ENCODE results near the gene ZC3H7B. TPM values are rescaled to one million over a fixed set of nuclear protein-coding genes. Genes with fewer than 3 reads are reported as not detected.

ZC3H7B gene
- total RNA-seq, 2 donors from 2014 or later: 41.2 to 41.7 TPM

- no peaks in the 10 kb centered on the region for H3K9me3 ChIP-seq
- ATAC-seq (ENCODE audit: insufficient number of reproducible peaks, low FRiP score, low read depth) (no peak), DNase-seq (ENCODE audit: low spot score) (no peak)
- no peak overlapping the region for H3K4me3 ChIP-seq
- no peaks in the 10 kb centered on the region for H3K27me3 ChIP-seq (replicated peaks; ENCODE audit: insufficient read depth)
- H3K27ac ChIP-seq: no peak overlapping the region
- TF ChIP-seq, protein P1, sequence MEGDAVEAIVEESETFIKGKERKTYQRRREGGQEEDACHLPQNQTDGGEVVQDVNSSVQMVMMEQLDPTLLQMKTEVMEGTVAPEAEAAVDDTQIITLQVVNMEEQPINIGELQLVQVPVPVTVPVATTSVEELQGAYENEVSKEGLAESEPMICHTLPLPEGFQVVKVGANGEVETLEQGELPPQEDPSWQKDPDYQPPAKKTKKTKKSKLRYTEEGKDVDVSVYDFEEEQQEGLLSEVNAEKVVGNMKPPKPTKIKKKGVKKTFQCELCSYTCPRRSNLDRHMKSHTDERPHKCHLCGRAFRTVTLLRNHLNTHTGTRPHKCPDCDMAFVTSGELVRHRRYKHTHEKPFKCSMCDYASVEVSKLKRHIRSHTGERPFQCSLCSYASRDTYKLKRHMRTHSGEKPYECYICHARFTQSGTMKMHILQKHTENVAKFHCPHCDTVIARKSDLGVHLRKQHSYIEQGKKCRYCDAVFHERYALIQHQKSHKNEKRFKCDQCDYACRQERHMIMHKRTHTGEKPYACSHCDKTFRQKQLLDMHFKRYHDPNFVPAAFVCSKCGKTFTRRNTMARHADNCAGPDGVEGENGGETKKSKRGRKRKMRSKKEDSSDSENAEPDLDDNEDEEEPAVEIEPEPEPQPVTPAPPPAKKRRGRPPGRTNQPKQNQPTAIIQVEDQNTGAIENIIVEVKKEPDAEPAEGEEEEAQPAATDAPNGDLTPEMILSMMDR (IDR thresholded peaks at IDR 0.05): no peak
- peaks cover 61% of the 10 kb centered on the region for H3K36me3 ChIP-seq
- H3K4me1 ChIP-seq (ENCODE audit: control insufficient read depth in 1 of 2, low read depth in 2 of 2): no peaks in the 10 kb centered on the region
These were observed 25.8 kb downstream of the ZC3H7B start for GRCh38 chr22:41327124-41327523.

- no peak overlapping the region for H3K4me3 ChIP-seq
- no peaks in the 10 kb centered on the region for H3K27me3 ChIP-seq (replicated peaks; ENCODE audit: insufficient read depth)
- TF ChIP-seq, protein P1 (IDR thresholded peaks at IDR 0.05): no peak
- H3K36me3 ChIP-seq: peaks cover 68% of the 10 kb centered on the region
- no peak for ATAC-seq (ENCODE audit: insufficient number of reproducible peaks, low FRiP score, low read depth)
- no peaks in the 10 kb centered on the region for H3K9me3 ChIP-seq
- DNase-seq (ENCODE audit: low spot score): no peak
- H3K4me1 ChIP-seq (ENCODE audit: control insufficient read depth in 1 of 2, low read depth in 2 of 2): no peaks in the 10 kb centered on the region
- H3K27ac ChIP-seq: no peak overlapping the region
These were observed 28.8 kb downstream of the ZC3H7B start for GRCh38 chr22:41330169-41330568.

GRCh38 chr22:41332217-41332939, 31.1 kb downstream of the ZC3H7B start:
- peaks cover 52% of the 10 kb centered on the region for H3K36me3 ChIP-seq
- no peak for ATAC-seq (ENCODE audit: insufficient number of reproducible peaks, low FRiP score, low read depth)
- TF ChIP-seq, protein P1 (IDR thresholded peaks at IDR 0.05): no peak
- H3K4me3 ChIP-seq: no peak overlapping the region
- no peak overlapping the region for H3K27ac ChIP-seq
- H3K27me3 ChIP-seq (replicated peaks; ENCODE audit: insufficient read depth): no peaks in the 10 kb centered on the region
- H3K9me3 ChIP-seq: no peaks in the 10 kb centered on the region
- DNase-seq (ENCODE audit: low spot score): no peak
- H3K4me1 ChIP-seq (ENCODE audit: control insufficient read depth in 1 of 2, low read depth in 2 of 2): no peaks in the 10 kb centered on the region

- Histone ChIP-seq H3K27me3 (replicated peaks; ENCODE audit: insufficient read depth) (no peaks in the 10 kb centered on the region), H3K36me3 (peaks cover 44% of the 10 kb centered on the region), H3K9me3 (no peaks in the 10 kb centered on the region), H3K4me3 (no peak overlapping the region), H3K27ac (no peak overlapping the region), H3K4me1 (ENCODE audit: control insufficient read depth in 1 of 2, low read depth in 2 of 2) (no peaks in the 10 kb centered on the region)
- TF ChIP-seq, protein P1 (IDR thresholded peaks at IDR 0.05): no peak
- no peak for ATAC-seq (ENCODE audit: insufficient number of reproducible peaks, low FRiP score, low read depth)
- DNase-seq (ENCODE audit: low spot score): no peak
These were observed 32.5 kb downstream of the ZC3H7B start for GRCh38 chr22:41333806-41334205.

- Histone ChIP-seq H3K36me3 (peaks cover 44% of the 10 kb centered on the region), H3K27me3 (replicated peaks; ENCODE audit: insufficient read depth) (no peaks in the 10 kb centered on the region), H3K4me1 (ENCODE audit: control insufficient read depth in 1 of 2, low read depth in 2 of 2) (no peaks in the 10 kb centered on the region), H3K27ac (no peak overlapping the region), H3K4me3 (no peak overlapping the region), H3K9me3 (no peaks in the 10 kb centered on the region)
- ATAC-seq (ENCODE audit: insufficient number of reproducible peaks, low FRiP score, low read depth) (no peak), DNase-seq (ENCODE audit: low spot score) (no peak)
- TF ChIP-seq, protein P1 (IDR thresholded peaks at IDR 0.05): no peak
These were observed 32.9 kb downstream of the ZC3H7B start for GRCh38 chr22:41334215-41334614.
